ENCODE measurements around the gene HIF1AN.

DNA sequence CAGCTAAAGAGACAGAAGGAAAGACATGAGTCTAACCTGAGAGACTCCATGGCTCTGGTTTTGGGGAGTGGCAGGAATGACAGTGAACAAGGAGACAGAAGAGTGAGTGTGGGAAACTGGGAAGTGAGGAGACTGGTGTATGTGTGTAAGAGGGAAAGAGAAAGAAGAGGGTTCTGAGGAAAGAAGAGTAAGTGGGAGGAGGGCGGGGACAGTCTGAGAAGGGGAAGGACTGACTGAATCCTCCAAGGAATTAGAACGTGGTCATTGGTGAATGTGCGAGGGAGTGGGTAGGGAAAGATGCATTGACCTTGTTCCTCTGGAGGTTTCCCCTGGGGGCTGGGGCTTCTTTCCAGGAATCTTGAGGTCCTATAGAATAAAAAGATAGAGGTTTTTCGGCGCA, 46.3 kb upstream of the HIF1AN start:
- TF ChIP-seq, protein P1, sequence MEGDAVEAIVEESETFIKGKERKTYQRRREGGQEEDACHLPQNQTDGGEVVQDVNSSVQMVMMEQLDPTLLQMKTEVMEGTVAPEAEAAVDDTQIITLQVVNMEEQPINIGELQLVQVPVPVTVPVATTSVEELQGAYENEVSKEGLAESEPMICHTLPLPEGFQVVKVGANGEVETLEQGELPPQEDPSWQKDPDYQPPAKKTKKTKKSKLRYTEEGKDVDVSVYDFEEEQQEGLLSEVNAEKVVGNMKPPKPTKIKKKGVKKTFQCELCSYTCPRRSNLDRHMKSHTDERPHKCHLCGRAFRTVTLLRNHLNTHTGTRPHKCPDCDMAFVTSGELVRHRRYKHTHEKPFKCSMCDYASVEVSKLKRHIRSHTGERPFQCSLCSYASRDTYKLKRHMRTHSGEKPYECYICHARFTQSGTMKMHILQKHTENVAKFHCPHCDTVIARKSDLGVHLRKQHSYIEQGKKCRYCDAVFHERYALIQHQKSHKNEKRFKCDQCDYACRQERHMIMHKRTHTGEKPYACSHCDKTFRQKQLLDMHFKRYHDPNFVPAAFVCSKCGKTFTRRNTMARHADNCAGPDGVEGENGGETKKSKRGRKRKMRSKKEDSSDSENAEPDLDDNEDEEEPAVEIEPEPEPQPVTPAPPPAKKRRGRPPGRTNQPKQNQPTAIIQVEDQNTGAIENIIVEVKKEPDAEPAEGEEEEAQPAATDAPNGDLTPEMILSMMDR (IDR thresholded peaks at IDR 0.05; ENCODE audit: insufficient read depth, low read length, poor library complexity, severe bottlenecking) = no peak
- no peak for TF ChIP-seq EZH2phosphoT487 (conservative IDR thresholded peaks at IDR 0.05; ENCODE audit: low read length)

All from SU-DHL-6 (cell line).